ENCODE data around the gene TIAM1.

Gene TIAM1

DNA sequence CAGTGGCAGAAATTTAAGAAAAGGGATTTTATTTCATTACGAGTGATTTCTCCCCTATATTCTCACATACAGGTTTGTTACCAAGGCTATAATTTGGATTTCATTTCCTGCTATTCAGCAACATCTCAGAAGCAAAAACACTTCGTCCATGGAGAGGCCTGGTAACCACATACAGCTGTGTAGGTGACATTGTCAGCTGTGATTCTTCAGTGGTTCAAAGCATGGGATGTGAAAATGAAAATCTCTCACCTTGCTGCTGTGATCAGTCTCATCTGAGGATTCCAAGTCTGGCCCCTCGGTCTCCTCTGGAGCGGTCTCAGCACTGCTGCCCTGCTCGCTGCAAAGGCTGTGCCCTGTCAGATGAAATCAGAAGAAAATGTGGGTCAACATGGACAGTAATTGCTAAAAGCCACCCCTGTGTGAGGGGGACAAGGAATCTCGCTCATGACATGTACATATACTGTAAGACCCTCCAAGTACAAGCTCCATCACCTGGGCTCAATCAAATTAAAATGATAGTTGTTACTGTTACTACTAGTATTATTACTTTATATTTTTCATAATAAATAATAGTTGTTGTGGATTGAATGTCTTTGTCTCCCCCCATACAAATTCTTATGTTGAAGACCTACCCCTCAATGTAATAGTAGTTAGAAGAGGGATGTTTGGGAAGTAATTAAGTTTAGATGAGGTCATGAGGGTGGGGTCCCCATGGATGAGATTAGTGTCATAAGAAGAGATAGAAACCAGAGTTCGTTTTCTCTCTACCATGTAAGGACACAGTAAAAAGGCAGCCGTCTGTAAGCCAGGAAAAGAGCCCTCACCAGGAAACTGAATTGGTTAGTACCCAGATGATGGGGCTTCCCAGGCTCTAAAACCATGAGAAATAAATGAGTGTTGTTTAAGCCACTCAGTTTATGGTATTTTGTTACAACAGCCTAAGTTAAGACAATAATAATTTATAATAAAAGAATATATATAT lies 179.1 kb downstream of the TIAM1 start:
- no peak for DNase-seq

DNA sequence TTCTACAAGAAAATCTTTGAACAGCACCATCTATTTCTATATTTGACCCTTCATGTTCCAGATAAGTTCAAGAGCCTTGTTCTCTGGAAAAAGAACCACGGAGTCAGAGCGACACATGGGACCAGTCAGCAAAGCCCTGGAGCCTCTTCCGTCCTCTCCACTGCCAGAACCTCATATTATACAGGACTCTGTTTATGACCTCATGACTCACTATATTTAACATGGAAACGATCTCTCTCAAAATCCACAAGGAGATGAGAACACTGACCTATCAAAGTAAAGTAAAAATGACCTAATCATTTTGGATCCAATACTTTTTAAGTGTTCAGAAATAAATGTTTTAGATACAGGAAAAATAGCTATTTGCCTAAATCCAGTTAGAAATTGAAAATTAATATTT lies 181.2 kb downstream of the TIAM1 start:
- no peak for DNase-seq

DNA sequence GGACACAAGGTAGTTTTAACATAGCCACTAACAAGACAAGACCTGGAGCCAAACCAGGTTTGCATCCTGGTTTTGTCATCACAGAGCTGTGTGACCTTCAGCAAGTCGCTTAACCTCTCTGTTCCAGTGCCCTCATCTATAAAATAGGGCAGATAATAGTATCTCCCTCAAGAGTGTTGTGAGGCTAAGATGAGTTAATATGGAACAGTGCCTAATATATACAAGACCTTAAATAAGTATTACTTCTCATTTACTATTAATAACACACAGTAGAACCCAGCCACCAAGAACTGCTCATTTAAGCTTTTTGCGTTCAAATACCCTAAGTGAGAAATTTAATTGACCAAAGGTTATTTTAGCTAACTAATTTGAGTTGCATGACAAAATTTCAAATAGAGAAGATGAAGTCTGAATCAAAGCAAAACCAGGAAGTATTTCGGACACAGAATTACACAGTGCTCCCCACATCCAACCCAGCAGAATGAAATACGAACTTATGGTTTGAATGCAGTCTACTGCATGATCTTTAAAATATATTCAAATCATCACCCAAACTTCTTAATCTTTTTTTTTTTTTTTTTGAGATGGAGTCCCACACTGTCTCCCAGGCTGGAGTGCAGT lies 181.9 kb downstream of the TIAM1 start:
- DNase-seq, result peak in 1 of 2 donors; percentile 28

DNA sequence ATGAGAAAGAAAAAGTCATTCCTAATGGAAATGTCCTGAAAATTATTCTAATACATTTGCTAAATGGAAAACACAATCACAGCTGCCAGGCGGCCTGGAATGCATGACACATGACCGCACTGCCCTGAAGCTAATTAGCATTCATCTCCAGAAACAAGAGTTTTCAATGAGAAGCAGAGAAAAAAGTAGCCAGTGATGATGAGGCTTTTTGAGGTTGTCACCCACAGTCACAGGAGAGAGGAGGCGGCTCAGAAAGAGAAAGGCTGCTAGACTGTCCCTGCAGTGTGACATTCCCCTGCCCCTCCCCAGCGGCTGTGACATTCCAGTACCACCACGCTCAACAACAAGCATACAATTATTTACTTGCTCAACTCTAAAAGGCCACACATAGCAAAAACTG lies 182.9 kb downstream of the TIAM1 start:
- peak; percentile 64 to 80 for DNase-seq

DNA sequence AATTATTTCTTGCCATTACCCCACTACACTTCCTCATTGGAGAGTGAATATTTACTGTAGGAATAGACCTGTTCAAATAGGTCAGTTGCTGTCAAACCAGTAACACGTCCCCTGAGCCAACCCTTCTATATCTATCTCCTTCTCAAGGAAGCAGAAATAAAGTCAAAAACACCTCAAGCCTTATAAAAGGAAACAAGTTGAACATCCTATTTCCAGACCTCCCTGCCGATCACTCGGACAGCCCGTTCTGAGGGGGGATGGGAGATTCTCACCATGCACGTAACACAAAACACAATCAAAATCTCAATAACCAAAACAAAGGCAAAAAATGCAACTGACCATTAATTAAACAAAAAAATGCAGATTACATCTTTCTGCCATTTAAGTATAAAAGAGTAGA lies 184.3 kb downstream of the TIAM1 start:
- DNase-seq, result no peak

DNA sequence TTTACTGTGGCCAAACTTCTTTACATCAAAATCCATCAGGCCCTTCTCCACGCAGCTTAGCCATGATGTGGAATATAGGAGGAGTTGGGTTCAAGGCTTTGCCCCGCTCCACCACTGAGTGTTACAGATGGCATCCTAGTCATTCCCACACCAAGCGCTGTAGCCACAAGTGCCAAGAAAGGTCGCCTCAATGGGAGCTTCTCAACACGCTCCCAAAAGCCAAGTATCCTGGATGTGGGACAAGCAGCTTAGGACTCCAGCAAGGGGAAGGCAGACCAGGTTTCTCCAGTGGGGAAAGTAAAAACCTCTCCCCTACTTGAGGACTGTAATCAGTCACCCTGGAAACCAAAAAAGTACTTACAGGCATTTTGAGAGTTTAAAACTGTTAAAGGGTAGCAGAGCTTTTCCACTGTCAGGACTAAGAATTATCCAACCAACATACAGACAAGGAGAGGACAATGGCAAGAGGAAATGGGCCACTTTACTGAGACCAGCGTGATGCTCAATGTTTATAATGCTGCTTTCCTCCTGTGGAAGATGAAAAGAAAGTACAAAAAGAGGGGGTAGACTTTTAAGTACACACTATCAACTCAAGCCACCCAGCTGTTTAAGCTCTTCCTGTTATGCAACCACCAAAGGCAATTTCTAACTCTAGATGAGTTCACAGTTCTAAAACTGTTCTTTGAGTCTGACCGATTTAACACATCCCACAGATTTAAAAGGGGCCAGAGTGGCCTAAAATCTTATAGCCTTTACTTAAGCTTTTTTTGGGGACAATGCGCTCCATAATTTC lies 185.1 kb downstream of the TIAM1 start:
- DNase-seq, result peak in 1 of 2 donors; percentile 24

DNA sequence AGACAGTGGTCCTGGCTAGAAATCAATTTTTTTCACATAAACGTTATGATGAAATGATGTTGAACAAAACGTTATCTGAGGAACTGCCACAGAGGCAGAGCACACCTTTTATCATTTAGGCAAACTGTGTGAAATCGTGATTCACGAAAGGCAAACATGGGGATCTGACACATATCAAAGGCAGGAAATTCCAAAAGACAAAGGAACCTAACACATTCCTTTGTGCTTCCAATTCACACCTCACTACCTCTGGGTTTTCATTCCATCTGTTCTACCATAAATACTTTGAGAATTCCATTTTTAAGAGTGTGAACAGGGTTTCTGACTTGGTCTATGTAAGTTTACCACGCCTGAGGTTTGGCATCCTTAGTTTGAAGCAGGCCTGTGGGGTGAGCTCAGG lies 186.3 kb downstream of the TIAM1 start:
- DNase-seq, result no peak

DNA sequence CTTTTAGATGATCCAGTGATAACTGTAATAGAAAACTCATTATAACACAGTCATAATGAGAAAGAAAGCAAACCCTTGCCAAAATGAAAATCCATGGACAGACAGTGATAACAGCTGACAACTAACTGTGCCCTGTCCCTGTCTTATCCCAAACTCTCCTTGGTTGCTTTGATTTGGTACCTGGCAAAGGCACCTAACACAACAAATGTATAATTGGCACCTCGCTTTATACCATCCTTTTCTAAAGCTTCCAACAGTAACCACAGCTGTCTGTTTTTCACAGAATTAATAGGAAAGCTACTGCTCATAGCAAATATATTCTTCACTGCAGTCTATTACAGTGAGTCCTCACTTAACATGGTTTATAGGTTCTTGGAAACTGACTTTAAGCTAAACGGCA lies 187.4 kb downstream of the TIAM1 start:
- DNase-seq, result no peak

DNA sequence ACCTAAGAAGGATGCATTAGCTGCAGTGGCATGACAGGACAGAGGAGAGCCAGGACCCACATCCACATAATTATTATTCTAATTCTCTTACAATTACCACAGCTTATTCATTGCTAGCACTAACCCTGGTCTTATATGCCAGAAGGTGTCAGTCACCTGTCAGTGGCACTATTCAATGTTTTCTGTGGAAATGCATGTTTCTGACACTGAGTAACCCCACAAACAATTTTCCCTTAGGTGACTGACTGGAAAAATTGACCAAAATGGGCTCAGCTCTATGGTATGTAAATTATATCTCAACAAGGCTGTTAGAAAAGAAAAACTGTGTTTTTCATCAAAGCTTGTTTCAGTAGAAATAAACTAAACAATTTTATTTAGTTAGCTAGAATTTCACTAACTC lies 187.9 kb downstream of the TIAM1 start:
- DNase-seq, result no peak

DNA sequence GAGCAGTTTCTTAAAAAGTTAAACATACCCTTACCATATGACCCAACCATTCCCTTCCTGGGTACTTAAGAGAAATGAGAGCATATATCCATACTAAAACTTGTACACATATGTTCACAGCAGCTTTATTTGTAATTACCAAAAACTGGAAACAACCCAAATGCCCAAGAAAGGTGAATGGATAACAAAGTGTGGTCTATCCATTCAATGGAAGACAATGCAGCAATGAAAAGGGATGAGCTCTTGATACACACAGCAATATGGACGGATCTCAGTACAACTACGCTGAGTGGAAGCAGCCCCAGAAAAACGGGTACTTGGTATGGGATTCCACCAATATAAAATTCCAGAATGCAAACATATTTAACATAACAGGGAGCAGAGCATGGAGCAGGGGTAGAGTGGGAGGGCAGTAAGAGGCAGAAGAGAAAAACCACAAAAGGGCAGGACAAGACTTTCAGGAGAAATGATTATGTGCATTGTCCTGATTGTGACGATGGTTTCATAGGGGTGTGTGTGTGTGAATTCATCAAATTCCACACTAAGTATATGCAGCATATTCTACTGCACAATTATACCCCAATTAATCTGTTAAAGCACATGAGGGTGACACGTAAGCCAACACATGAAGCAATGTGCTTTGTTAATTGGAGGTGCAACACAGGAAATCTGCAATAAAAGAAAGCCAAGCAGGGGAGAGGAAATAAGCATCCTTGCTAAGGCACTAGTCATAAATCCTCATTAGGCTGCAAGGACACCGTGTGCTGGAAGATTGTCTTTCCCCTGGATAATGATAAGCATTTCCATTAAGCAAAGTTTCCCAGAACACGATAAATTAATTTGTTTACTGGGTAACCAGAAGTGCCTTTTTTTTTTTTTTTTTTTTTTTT lies 192.7 kb downstream of the TIAM1 start:
- no peak for DNase-seq

DNA sequence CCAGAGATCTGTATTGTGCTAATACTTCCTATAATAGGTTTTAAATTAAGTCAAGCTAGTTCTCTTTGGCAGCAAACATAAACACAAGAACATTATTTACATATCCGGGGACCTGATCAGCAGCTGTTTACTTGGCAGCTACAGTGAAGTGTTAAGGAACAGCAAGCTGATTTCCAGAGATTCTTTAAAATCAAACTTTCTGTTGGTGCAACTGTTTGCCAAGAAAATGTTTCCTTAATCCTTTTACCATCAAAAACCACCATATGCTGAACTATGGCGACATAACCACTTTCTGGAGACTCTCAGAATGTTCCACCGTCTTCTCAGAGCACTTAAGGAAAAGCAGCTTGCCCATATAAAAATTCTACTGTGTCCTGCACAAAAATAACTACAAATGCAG lies 198.8 kb downstream of the TIAM1 start:
- DNase-seq, result peak in 1 of 2 donors; percentile 22

DNA sequence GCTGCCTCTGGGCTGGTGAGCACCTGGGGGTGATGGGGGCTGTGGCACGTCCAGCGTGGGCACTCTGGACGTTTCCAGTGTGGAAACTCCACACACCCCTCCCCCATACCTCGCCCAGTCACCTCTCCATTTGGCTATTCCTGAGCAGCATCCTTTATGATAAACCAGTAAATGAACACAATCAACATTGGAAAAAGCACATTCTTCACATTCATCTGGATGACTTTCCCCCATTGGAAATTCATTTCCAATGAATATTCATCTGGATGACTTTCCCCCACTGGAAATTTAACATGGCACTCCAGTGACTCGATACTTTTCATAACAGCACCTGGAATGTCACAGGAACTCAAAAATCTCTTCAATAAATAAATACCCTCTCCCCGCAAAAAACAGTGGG lies 201.0 kb downstream of the TIAM1 start:
- no peak for DNase-seq

DNA sequence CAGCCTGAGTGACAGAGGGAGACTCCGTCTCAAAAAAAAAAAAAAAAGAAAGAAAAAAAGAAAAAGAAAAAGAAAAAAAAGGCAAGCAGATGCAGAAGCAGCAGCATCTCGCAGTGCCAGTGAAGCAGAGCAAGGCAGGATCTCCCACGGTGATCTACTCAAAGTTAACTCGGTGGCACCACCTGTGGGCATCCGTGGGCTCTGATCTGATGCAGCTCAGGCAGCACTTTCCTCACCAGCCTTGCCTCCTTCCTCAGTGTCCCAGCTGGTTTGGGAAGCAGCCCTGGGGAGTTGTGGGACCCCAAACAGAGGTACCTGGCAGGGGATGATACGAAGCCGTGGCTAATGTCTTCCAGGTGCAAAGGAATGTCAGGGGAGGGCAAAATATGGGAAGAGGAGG lies 201.5 kb downstream of the TIAM1 start:
- no peak for DNase-seq

DNA sequence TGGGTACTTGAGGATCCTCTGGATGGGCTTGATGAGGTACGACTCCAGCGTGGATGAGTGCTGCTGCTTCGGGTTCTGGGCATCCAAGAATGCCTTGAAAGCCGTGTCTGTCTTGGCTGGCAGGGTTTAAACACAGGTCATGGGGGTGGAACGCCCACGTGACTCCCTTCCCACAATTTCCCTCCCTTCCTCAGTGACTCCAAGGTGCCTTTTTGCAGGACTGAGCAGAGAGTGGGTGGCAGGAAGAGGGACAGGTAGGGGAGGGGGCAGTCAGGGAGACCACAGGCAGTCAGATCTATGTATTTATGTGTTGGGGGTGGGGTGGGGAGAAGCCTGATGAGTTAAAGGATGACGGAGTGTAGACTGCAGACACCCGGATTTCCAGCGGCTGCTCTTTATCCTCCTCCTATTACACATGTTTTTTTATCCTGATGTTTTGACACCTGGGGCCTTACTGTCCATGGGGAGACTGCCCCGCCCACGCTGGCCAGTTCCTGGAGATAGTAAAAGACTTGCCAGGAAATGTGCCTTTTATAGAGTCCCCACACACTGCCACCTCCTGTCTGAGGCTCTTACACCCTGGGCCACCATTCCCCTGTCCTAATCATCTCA lies 202.6 kb downstream of the TIAM1 start:
- DNase-seq, result no peak

DNA sequence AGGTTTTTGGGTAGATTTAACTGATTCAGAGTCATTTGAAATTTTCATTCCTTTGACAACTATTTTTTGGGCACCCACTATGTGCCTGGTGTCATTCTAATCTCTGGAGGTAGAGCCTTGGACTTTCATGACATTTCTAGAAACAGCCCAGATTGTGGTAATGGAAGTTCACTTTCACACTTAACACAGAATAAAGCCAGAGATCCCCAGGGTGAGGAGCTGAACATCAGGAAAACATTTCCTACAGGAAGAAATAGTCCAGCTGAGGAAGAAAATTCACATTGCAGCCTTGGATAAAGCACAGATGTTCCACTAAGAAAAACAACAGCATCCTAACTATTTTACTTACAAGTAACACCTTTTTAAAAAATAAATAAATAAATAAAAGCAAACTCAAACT lies 203.4 kb downstream of the TIAM1 start:
- no peak for DNase-seq

DNA sequence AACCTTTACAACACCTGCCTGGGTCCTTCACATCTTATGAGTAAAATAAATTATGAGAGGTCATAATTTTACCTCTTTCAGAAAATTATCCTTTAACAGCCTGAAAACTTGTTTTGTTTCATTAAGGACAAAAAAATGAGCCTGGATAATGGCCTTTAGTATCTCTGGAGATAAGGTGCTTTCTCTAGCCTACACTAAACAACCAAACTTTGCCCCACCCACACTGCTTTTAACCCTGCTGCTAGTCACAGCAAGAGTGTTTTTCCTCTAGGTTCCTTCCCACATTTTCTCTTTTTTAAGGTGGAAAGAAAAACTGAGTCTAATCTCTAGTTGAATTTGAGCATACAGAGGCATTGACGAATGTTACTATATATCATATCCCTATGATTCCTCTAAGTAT lies 204.0 kb downstream of the TIAM1 start:
- no peak for DNase-seq

DNA sequence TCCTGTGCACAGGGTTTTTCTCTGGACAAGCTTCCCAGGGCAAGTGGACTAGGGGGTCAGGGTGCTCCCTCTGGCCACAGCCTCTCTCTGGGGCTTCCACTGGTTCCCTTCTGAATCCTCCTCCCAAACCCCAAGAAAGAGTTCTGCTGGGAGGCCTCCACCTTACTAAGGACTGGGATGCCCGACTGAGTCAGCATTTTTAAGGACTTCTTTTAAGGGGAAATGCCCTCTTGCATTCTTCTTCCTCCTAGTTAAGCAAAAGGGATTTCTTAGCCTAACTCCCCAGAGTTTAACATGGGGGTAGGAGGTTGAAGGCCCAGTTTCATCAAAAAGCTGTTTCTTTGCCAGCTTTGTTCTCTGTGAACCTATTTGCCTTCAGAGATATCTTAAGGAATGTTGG lies 206.1 kb downstream of the TIAM1 start:
- no peak for DNase-seq

DNA sequence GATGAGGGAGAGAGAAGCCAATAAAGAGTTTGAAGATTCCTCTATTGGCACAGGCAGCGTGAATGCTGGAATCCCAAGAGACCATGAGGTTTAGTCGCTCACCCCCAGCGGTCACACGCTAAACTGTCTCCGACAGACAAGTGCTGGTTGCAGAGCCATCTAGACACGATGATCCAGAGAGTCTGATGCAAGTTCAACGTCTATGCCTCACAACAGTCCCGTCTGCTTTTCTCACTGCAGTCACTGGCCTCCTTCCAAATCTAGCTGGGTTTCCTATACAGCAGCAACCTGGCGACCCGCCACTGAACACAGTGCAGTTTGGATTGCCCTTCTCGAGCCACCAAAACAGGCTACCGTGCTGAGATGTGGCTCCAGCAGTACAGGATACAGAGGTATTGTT lies 207.2 kb downstream of the TIAM1 start:
- DNase-seq, result peak; percentile 28 to 42

DNA sequence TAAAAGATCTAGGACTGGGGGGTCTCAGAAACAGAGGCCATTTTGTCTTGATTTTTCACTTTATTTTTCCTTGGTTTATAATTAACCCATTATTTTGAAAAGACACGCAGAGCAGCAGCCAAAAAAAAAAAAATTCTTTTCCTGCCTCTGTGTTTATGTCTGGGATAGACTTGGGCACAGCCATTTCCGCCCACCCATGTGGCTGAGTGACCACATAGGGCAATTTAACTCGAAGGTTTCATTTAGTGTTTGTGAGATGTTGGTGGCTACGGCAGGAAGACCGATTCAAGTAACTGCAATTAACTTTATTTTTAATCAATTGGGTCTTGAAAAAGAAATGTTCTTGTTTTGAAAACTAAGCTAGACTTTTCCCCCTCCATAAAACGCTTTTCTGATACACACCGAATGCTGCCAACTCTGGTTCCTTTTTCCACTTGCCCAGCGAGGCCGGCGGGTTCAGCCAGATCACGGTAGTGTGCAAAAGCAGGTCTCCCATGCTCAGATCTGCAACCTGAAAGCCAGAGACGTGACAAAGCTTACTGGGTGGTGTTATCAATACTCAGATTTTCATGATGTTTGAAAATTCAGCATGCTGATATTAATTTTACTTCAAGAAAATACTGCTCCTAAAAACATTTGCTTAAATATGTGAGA lies 208.4 kb downstream of the TIAM1 start:
- peak in 1 of 2 donors; percentile 10 for DNase-seq

DNA sequence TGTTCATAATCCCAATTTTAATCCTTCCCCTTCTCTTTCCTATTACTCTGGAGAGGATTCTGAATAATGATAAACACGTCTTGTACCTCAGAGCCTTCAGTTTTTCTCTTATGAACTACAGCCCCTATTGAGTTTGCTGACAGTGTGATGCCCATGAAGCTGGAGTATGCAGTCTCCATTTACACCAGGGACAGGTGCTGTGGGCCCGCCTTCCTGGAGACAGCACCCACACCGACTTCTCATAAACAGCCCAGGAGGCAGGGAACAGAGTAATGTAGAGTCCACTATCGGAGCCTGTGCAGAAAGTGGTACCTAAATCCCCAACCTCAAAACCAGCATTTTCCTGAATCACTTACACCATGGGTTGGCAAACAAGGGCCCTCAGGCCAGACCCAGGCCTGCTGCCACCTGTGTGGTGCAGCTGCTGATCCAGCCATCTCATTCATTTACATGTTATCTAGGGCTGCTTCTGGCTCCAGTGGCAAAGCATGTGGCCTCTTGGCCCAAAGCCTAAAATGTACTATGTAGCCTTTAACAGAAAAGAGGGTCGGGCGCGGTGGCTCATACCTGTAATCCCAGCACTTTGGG lies 210.7 kb downstream of the TIAM1 start:
- DNase-seq, result no peak
